GM18517 (cell line): Measurements from ENCODE around the gene NCKAP5.

Experiments
- ATAC-seq: cut with Tn5 transposase; IDR thresholded peaks from one replicate; pipeline ENCODE4 v1.9.1; 2021; ENCODE audit warnings: mild to moderate bottlenecking, moderate library complexity; ENCODE audit not compliant: unreplicated experiment

NCKAP5 gene

DNA sequence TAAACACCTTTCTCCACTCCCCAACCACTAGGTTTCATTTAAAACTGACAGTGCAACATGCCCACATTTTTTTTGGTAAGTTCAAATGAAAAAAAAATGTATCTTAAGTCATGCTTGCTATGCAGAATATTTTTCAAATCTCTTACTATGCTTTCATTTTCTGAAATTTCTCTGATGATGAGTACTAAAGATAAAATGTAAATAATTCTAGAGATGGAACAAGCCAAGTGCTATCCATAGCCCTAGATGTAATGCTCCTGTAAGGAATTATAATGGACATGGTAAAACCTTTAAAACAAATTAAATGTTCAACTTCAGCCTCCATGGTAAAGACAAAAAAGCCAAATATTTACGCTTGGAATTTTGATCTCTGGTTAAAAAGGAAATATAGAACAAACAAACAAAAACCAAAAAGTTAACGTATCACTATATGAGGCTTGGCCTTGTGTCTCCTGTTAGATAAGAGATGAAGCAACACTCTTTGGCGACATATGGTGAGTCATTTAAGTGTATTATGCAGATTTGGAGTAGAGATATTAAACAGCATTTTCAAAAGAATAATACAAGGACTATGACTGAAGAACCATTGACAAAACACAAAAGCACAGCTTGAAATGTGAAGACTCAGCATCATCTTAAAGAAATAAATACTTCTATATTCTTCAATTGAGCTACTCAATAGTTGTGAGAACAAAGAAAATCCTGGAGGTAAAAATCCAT lies 506.2 kb downstream of the NCKAP5 start:
- no peak for ATAC-seq

DNA sequence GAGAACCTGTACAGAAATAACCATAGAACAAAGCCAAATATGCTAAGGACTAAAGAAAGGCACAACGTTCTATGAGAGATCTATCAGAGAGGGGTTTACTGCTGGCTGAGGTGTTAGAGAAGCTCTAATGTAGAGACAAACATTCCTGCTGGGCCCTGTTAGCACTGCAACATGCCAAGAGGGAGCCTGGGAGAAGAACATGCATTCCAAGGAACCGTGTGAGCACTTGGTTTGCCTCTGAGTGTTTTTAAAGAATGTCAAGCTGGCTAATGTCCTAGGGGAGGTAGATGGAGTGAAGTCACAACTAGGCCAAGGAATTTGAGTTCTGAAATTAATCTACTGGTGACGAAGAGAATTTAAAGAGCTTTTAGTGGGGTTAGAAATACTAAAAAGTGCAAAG lies 514.0 kb downstream of the NCKAP5 start:
- ATAC-seq, result no peak

DNA sequence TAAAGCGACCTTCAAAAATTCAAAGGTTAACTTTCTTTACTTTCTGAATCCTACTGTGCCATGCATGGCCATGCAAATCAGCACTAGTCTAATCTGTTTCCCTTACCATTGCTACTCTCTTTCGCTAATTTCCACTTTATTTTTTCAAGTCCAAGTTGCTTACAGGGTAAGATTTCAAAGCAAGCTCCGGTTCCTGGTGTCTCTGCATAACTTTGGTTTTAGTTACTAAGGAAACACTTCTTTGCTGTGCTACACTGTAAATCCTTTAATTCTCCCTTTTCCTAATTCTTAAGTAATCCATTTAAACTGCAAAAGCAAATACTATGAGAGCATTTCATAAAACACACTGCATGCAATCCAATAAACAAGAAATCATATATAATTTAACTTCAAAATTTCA lies 514.7 kb downstream of the NCKAP5 start:
- ATAC-seq, result no peak

DNA sequence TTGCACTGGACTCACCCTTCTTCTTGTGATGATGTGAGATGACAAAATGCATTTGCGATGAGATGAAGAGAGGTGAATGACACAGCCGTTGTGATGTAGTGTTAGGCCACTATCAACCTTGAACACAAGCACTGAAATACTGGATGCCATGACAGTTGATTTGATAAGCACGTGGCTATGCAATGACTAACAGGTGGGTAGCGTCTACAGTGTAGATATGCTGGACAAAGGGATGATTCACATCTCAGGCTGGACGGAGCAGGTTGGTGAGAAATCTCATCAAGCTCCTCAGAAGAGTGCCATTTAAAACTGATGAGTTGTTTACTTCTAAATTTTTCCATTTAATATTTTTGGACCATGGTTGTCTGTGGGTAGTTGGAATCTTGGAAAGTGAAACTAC lies 522.5 kb downstream of the NCKAP5 start:
- ATAC-seq, result no peak

DNA sequence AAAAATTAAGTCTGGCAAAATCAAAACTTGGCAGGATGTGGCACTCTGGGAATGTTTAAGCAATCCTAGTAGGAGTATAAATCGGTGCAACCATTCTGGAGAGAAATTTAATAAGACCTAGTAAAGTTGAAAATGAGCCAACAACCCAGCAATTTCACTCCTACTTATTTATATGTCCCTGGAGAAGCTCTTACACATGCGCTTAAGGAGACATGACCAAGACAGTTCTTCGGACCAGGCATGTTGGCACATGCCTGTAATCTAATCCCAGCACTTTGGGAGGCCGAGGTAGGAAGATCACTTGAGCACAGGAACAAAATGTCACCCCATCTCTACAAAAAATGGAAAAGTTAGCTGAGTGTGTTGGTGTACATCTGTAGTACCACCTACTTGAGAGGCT lies 523.7 kb downstream of the NCKAP5 start:
- no peak for ATAC-seq

DNA sequence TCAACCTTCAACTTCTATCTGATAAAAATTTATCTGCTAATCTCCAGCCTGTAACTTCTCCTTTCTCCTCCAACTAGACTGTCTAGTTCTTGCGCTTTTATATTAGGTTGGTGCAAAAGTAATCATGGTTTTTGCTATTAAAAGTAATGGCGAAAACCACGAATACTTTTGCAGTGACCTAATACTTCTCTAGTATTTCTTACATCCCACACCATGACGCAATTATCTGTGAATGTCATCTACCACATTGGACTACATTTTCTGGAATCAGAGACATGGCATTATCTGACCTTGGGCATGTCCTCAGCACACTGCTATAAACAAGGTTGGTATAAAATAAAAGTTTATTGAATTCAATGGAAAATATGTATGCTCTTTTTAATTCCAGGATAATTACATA lies 528.1 kb downstream of the NCKAP5 start:
- ATAC-seq, result no peak

DNA sequence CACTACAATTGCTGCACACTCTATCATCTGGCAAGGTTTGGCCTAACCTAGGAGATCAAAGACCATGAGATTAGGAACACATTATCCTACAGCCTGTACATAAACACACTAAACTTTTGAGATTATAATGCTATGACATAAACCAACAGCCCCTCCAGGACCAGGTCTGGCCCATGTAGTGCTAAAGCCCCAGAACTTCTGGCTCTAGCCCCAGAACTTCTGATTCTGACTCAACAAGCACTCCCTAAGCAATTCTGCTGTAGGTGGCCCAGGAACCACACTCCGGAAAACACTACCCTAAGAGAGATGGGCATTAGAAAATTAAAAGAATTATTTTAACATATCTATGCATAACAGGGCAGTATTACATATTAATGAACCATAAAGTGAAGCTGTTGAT lies 528.7 kb downstream of the NCKAP5 start:
- ATAC-seq, result no peak

DNA sequence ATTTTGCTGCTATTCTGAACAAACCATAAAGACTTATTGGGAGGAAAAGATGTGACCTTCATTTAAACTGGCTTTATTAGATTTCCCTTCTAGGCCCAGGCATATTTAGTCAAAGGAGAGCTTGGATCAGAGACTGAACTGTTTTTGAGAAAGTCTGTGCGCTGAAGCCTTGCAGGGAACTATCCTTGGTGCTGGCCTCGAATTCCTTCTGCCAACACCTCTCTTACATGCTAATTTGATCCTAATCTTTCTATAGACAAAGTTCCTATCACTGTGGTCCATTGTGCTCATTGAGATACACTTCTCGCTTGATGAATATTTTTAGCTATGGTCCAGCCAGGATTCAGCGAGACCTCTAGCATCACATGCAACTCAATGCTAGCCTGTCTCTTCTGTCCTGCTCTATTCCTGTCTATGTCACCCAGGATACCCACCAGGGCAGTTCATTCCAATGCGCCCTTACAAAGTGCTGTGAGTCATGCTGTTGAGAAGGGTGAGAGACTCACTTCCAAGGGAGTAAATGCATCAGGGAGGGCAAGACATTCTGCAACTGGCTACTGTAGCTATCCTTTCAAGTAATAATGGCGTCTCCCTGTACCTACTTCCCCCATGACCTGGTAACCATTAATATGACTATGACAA lies 541.6 kb downstream of the NCKAP5 start:
- no peak for ATAC-seq

DNA sequence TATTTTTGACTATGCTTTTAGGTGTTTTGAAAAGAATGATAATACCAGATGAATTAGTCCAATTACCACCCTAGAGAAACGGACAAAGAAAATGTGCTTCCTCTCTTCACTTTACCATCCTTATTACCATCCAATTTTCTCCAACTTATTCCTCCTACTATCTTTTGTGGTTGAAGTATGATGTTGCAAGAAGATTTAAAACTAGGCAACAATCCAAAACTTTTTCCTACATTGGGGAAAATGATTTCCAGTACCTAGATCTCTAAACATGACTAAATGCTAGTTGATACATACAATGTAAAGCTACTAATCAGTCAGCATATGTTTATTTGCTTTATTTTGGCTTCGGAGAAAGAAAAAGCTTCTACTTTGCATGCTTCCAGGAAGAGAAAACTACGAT lies 543.3 kb downstream of the NCKAP5 start:
- no peak for ATAC-seq

DNA sequence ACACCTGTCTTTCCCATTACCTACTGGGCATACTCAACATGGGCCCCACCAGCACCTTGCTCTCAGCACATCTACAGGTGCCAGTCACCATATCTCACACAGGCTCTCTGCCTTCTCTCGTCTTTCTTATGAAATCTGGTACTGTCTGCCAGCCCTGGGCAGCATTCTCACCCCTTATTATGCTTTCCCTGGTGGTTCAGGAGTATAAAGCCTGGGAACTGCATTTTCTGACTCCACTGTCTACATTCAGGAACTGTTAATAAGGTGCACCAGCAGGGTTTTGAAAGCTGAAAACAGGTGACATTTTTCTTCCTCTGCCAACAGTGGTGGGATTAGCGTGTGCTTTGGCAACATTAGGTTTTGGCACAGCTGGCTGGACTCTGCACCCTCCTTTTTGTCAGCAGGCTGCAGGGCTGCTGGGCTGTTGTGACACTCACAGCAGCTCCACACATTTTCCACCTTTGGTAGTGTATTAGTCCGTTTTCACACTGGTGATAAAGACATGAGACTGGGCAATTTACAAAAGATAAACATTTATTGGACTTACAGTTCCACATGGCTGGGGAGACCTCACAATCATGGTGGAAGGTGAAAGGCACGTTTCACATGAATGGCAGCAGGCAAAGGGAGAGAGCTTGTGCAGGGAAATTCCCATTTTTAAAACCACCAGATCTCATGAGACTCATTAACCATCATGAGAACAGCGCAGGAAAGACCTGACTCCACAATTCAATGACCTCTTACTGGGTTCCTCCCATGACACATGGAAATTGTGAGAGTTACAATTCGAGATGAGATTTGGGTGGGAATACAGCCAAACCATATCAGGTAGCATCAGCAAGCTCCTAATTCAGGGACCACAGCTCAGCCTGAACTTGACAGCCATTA lies 555.2 kb downstream of the NCKAP5 start:
- ATAC-seq, result no peak

DNA sequence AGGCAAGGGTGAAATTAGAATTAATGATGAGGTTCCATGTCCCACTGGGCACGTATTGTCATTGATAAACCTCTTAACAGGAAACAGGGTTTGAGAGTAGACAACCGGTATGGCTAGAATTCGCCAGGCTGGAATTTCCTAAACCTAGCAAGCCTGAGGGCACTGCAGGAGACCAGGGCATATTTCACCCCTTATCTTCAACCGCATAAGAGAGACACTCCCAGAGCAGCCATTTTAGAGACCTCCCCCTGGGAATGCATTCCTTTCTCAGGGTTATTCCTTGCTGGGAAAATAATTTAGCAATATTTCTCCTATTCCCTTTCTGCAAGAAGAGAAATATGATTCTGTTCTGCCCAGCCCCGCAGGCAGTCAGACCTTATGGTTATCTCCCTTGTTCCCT lies 563.6 kb downstream of the NCKAP5 start:
- no peak for ATAC-seq

DNA sequence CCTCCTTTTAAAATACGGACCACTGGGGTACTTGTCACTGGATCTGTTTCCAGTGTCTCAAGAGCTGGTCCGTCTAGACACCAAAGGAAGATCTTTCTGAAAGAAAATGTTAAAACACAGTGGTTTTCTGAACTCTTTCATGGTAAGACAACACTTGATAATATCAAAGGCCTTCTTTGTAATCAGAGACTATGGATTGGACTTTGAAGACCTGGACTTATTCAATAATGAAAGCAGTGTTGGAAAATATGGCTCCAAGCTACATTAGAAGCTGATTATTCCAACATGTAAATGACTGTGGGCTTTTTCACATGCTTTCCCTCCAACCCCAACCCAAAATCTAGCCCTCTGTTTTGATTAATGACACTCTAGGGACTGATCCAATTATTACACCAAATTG lies 568.8 kb downstream of the NCKAP5 start:
- ATAC-seq, result no peak

DNA sequence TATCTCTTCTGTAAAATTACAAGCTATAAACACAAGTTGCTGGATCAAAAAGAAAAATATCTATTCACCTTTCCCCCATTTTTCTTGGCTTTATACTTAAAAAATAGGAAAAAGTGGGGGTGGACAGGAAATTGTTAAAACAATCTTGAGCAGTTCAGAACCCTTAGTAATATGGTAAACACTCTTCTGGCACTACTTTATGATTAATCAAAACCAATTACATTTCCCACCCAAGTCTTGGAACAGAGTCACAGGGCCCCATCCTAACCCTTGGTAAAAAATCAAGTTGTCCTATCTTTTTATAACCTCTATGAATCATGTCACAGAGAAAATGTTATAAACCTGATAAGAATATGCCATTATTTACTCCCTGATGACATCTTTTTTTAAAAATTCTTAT lies 570.0 kb downstream of the NCKAP5 start:
- no peak for ATAC-seq

DNA sequence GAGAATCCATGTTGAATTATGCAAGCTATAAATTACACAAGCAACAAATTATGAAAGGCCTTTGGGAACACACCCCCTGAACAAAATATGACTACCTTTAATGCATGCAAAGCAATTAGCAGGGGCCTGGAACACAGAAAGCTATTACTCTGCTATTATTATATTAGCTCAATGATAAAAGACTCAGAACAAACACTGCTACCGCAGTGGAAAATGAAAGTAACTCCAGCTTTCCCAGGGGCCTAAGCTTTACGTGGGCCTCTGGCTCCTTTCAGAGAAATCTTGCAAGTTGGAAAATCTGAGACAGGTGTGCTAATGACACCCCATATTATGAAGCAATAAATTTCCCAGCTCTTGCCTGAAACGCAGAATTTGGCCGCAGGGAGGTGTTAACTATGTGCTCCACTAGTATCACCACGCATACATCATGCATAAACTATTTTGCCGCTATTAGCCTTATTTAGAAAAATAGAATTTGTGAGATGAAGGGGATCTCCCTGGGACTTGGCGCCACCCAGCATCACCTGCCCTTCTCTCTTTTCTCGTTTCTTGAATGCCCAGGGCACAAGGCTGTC lies 576.7 kb downstream of the NCKAP5 start:
- no peak for ATAC-seq

DNA sequence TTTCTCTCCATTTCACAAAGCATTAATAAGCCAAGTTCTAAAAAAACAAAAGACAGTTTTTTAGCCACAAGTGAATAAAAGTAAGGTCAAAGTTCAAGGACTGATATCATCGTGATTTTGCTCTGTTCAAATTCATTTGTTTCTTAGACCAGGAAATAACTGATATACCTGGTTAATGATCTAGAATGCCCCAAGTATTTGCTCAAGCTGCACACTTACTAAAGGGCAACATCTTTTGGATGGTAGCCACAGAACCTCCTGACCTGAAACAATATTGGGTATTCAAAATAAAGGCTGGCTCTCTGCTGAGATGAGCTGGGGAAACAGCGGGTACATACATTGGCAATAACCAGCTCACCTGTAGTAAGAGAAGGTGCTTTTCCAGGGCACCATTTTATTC lies 583.5 kb downstream of the NCKAP5 start:
- ATAC-seq, result no peak

DNA sequence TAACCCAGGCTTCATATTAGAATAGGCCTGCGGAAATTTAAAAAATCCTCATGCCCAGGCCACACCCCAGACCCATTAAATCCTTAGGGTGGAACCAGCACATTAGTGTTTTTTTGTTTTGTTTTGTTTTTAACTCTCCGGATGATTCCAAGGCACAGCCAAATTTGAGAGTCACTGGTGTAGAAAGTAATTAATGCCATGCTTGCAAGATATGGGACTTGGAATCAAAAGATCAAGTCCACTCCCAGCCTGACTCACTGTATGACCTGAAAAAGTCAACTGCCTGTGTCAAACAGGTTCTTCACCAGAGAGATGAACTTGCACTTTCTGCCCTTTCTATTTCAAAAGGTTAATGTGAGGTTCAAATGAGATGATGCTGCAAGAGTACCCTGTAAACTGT lies 588.0 kb downstream of the NCKAP5 start:
- no peak for ATAC-seq

DNA sequence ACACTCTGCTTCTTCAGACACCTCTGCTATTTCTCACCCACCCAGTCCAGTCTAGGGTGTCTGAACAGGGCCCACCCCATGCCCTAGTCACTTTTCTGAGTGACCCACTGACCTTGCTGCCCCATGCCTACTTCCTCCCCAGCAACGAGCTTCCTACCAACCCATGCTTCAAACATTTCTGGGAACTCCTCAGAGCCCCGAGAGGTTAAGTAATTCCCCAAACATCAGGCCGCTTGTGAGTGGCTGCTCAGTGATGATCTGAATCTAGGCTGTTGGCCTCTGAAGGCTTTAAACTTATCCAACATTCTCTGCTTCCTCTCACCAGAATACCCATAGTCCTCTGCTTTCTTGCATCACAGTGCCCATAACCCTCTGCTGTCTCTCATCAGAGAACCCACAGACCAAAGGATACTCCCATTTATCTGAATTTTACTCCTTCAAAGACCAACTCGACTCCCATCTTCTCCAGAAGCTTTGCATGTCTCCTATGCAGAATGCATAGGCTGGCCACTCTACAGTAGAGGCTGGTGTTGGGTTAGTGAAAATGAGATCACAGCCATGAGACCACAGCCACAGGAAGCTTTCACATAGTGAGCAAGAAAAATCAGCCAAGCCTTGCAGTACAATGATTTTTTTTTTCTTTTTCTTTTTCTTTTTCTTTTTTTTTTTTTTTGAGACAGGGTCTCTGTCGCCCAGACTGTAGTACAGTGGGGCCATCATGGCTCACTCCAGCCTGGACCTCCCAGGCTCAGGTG lies 588.7 kb downstream of the NCKAP5 start:
- ATAC-seq, result no peak

DNA sequence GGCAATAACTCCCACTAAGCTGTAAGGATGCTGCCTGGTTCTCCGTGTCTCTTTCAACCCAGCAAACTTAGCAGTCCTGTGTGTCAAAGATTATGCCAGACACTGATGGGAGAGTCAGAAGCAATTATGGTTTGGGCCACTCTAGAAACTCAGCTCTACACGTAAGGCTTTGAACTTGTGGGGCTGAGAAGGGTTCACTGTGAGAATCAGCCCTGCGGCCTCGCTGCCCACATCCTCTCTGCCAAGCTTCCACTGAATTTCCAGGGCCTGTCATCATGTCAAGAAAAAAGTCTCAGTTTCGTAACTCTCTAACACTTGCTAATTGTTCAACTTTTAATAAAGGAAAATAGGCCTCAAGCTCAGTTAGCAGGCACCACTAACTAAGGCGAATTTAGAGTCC lies 589.4 kb downstream of the NCKAP5 start:
- no peak for ATAC-seq

DNA sequence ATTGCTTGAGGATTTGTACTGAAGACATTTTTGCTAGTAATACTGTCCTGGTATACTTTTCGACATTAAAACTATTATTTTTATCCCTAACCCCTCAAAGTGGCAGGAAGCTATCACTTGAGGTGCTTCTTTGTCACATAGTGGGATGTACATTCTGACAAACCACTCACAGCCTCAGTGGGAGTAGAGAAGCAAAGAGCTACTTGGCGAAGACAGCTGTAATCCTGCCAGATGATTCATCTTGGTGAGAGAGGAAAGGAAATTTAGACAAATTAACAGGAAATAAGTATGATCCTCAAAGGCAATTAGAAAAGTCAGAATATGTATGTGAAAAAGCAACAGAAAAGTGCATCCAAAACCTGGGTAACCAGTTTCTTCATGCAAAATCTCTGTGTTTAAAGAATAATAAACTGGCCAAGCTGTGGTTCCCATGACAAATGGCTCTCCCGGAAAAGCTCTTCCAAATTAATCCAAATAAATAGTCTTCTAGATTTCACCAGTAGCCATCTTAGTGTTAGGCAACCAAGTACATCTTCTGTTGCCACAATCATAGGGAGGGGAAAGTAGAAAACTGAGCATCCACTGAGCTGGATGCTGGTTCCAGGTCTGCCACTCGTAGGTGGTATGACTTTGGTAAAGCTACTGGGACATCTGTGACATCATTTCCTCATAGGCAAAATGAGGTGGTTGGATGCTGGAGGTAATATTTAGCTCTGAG lies 590.3 kb downstream of the NCKAP5 start:
- no peak for ATAC-seq
